A549 (cell line): ENCODE measurements around the gene APELA. TPM values are rescaled to one million over a fixed set of nuclear protein-coding genes. Genes with fewer than 3 reads are reported as not detected.
"Not testable (repeated sequence)": the region's sequence is repeated elsewhere in the genome, so short reads cannot be mapped to it uniquely, and the experiment has no call there.

Source experiments
- ATAC-seq, 2 experiments: fragments of 200-7000 bp in 1 of 2; fragments of >200 bp in 1 of 2; cut with Nextera tagmentation in 1 of 2; cut with Tn5 transposase in 1 of 2; 3 replicates each; pipeline versions ENCODE4 v1.8.0 to v1.9.1; 2018 to 2020; ENCODE audit warnings: mild to moderate bottlenecking in 1 of 2, moderate library complexity in 1 of 2
- CTCF ChIA-PET: fragments of 300-600 bp; sonication (Branson Sonifier 250); formaldehyde crosslinking; extraction: SDS; loops from one replicate; lab custom pipeline; 2021; ENCODE audit warnings: antibody characterized with exemption, inconsistent platforms; lab: Yijun Ruan, JAX
- POLR2A ChIA-PET: fragments of 350-600 bp; formaldehyde crosslinking; extraction: SDS; loops from one replicate; lab custom pipeline; 2021; ENCODE audit warnings: antibody characterized with exemption, inconsistent platforms; lab: Yijun Ruan, JAX
- DNase-seq, 2 experiments: peaks; one replicate each; pipeline versions ENCODE4 v3.0.0 to v3.0.0-alpha.2; 2011 to 2016; ENCODE audit warnings: low read depth in 1 of 2, low spot score in 1 of 2
- FAIRE-seq: peaks from 2 replicates; lab custom pipeline; 2011; peaks lifted over from hg19 to GRCh38; lab: Jason Lieb, UNC
- H3K27ac ChIP-seq, 2 experiments: fragments of >200 bp; sonication (Bioruptor Twin); formaldehyde crosslinking; 3 replicates each; pipeline ENCODE4 v1.5.1; 2016 to 2017
- H3K4me1 ChIP-seq: fragments of >200 bp; sonication (Bioruptor Twin); formaldehyde crosslinking; 3 replicates; pipeline ENCODE4 v1.6.1; 2016
- H3K4me2 ChIP-seq: fragments of >200 bp; sonication (Bioruptor Twin); formaldehyde crosslinking; 3 replicates; pipeline ENCODE4 v1.6.1; 2016
- H3K4me3 ChIP-seq: fragments of >200 bp; sonication (Bioruptor Twin); formaldehyde crosslinking; 3 replicates; pipeline ENCODE4 v1.5.1; 2016
- H3K9me3 ChIP-seq: fragments of >200 bp; sonication (Bioruptor Twin); formaldehyde crosslinking; 3 replicates; pipeline ENCODE4 v1.6.1; 2016
- BHLHE40 ChIP-seq: IDR thresholded peaks from 2 replicates; pipeline ENCODE4 v1.6.1; 2012; ENCODE audit warnings: low read depth, low read length, inconsistent platforms
- CBX2 ChIP-seq: fragments of 200-600 bp; sonication (generic); IDR thresholded peaks from 2 replicates; pipeline ENCODE4 v1.6.1; 2016; ENCODE audit warnings: low read depth, mild to moderate bottlenecking, borderline replicate concordance
- CEBPB ChIP-seq, 2 experiments: fragments of >200 bp in 1 of 2; sonication (Bioruptor Twin) in 1 of 2; formaldehyde crosslinking in 1 of 2; IDR thresholded peaks; 2 replicates each; pipeline ENCODE4 v1.6.1; 2012 to 2016
- CHD2 ChIP-seq: fragments of 150-350 bp; IDR thresholded peaks from 2 replicates; pipeline ENCODE4 v1.6.1; 2014; ENCODE audit warnings: low read length; ENCODE audit not compliant: partially characterized antibody
- CHD4 ChIP-seq: fragments of 200-600 bp; sonication (generic); IDR thresholded peaks from 2 replicates; pipeline ENCODE4 v1.6.1; 2016; ENCODE audit warnings: antibody characterized with exemption, mild to moderate bottlenecking, borderline replicate concordance
- EHF ChIP-seq: fragments of 250-450 bp; sonication (Bioruptor Pico); IDR thresholded peaks from 2 replicates; pipeline ENCODE4 v1.5.0; 2020; ENCODE audit warnings: mild to moderate bottlenecking
- EP300 ChIP-seq, 2 experiments: fragments of >200 bp; sonication (Bioruptor Twin); formaldehyde crosslinking; IDR thresholded peaks; 2 replicates in 1 of 2; 3 replicates in 1 of 2; pipeline ENCODE4 v1.6.1; 2016 to 2017
- FOSB ChIP-seq: fragments of 250-450 bp; sonication (Bioruptor Pico); IDR thresholded peaks from 2 replicates; pipeline ENCODE4 v1.5.0; 2020; ENCODE audit warnings: mild to moderate bottlenecking, moderate library complexity
- HEYL ChIP-seq: fragments of 250-450 bp; sonication (Bioruptor Pico); IDR thresholded peaks from 2 replicates; pipeline ENCODE4 v1.8.0; 2021; ENCODE audit warnings: mild to moderate bottlenecking, moderate library complexity
- HOXB5 ChIP-seq: fragments of 250-450 bp; sonication (Bioruptor Pico); IDR thresholded peaks from 2 replicates; pipeline ENCODE4 v1.5.0; 2020; ENCODE audit warnings: mild to moderate bottlenecking, moderate library complexity
- JUN ChIP-seq, 2 experiments: fragments of >200 bp; sonication (Bioruptor Twin); formaldehyde crosslinking; IDR thresholded peaks; 2 replicates in 1 of 2; 3 replicates in 1 of 2; pipeline ENCODE4 v1.6.1; 2016 to 2017
- KDM1A ChIP-seq: fragments of 200-600 bp; sonication (generic); IDR thresholded peaks from 2 replicates; pipeline ENCODE4 v1.6.1; 2016; ENCODE audit warnings: low read depth, mild to moderate bottlenecking
- MAFK ChIP-seq: fragments of 450-650 bp; IDR thresholded peaks from 2 replicates; pipeline ENCODE4 v1.6.1; 2014; ENCODE audit not compliant: partially characterized antibody
- MAZ ChIP-seq: fragments of 150-350 bp; IDR thresholded peaks from 2 replicates; pipeline ENCODE4 v1.6.1; 2014; ENCODE audit warnings: antibody characterized with exemption, low read depth, low read length, borderline replicate concordance
- MYC ChIP-seq: IDR thresholded peaks from 2 replicates; pipeline ENCODE4 v1.6.1; 2012; ENCODE audit warnings: mild to moderate bottlenecking, inconsistent platforms, low read length, improper control_type of control experiment, borderline replicate concordance
- NPAS2 ChIP-seq: fragments of 250-450 bp; sonication (Bioruptor Pico); IDR thresholded peaks from 2 replicates; pipeline ENCODE4 v1.8.0; 2022; ENCODE audit warnings: mild to moderate bottlenecking, moderate library complexity, borderline replicate concordance
- NR3C1 ChIP-seq: fragments of >200 bp; sonication (Bioruptor Twin); formaldehyde crosslinking; IDR thresholded peaks from 3 replicates; pipeline ENCODE4 v1.6.1; 2017
- POLR2A ChIP-seq: IDR thresholded peaks from 2 replicates; pipeline ENCODE4 v1.6.1; 2012; ENCODE audit warnings: mild to moderate bottlenecking, low read length
- POLR2AphosphoS2 ChIP-seq: conservative IDR thresholded peaks from 2 replicates; pipeline ENCODE4 v1.6.1; 2012; ENCODE audit warnings: low read length, improper control_type of control experiment, inconsistent platforms
- RAD21 ChIP-seq, 2 experiments: fragments of >200 bp in 1 of 2; sonication (Bioruptor Twin) in 1 of 2; formaldehyde crosslinking in 1 of 2; IDR thresholded peaks in 1 of 2; conservative IDR thresholded peaks in 1 of 2; 2 replicates in 1 of 2; 3 replicates in 1 of 2; pipeline ENCODE4 v1.6.1; 2012 to 2018; ENCODE audit warnings: inconsistent platforms in 1 of 2
- RARB ChIP-seq: fragments of 250-450 bp; sonication (Bioruptor Pico); IDR thresholded peaks from 2 replicates; pipeline ENCODE4 v1.8.0; 2021; ENCODE audit warnings: mild to moderate bottlenecking, moderate library complexity
- RNF2 ChIP-seq: fragments of 200-600 bp; sonication (generic); IDR thresholded peaks from 2 replicates; pipeline ENCODE4 v1.6.1; 2016; ENCODE audit warnings: low read depth, mild to moderate bottlenecking, antibody characterized with exemption, moderate library complexity, borderline replicate concordance
- SMC3 ChIP-seq: fragments of >200 bp; sonication (Bioruptor Twin); formaldehyde crosslinking; IDR thresholded peaks from 3 replicates; pipeline ENCODE4 v1.6.1; 2018; ENCODE audit warnings: inconsistent platforms
- TFCP2L1 ChIP-seq: fragments of 250-450 bp; sonication (Bioruptor Pico); IDR thresholded peaks from 2 replicates; pipeline ENCODE4 v1.5.0; 2021; ENCODE audit warnings: mild to moderate bottlenecking
- TP53 ChIP-seq: fragments of 250-450 bp; sonication (Bioruptor Pico); IDR thresholded peaks from 2 replicates; pipeline ENCODE4 v1.5.0; 2021; ENCODE audit warnings: mild to moderate bottlenecking, moderate library complexity
- ZC3H11A ChIP-seq: fragments of 450-650 bp; IDR thresholded peaks from 2 replicates; pipeline ENCODE4 v1.6.1; 2014; ENCODE audit warnings: antibody characterized with exemption, mild to moderate bottlenecking
- ZFP36 ChIP-seq: fragments of 450-650 bp; IDR thresholded peaks from 2 replicates; pipeline ENCODE4 v1.6.1; 2014; ENCODE audit warnings: borderline replicate concordance; ENCODE audit not compliant: partially characterized antibody
- WGBS: methylation state at CpG from one replicate; pipeline ENCODE4 v1.1.6; 2017; ENCODE audit errors: missing lambda C conversion rate; 5-methylcytosine and 5-hydroxymethylcytosine counted together
- polyA plus RNA-seq, 4 experiments: library from polyadenylated mRNA; depleted of rRNA in 3 of 4; stranded (reverse); fragments of >200 nt; fragmentation: RNase III in 1 of 4; extraction: RNeasy Plus Mini Kit Qiagen cat#74134 plus additional on column Dnase treatment in 1 of 4; gene quantifications; 2 replicates in 3 of 4; 3 replicates in 1 of 4; pipeline ENCODE4 v1.2.3, GENCODE V29; 2011 to 2017
- TF ChIP-seq, protein P1 (sequence below): fragments of >200 bp; sonication (Bioruptor Twin); formaldehyde crosslinking; IDR thresholded peaks from 2 replicates; pipeline ENCODE4 v1.6.1; 2016
- TF ChIP-seq, protein P2 (sequence below): fragments of 250-450 bp; sonication (Bioruptor Pico); IDR thresholded peaks from 2 replicates; pipeline ENCODE4 v1.5.0; 2020; ENCODE audit warnings: low read depth, mild to moderate bottlenecking, moderate library complexity
- TF ChIP-seq, protein P3 (sequence below): fragments of >200 bp; sonication (Bioruptor Twin); formaldehyde crosslinking; IDR thresholded peaks from 3 replicates; pipeline ENCODE4 v1.5.1; 2016
- TF ChIP-seq, protein P4 (sequence below): IDR thresholded peaks from 2 replicates; pipeline ENCODE4 v1.6.1; 2012

APELA gene
- polyA plus RNA-seq, 2 of the 4 experiments (the other 2 are of a cell fraction) = not detected

DNA sequence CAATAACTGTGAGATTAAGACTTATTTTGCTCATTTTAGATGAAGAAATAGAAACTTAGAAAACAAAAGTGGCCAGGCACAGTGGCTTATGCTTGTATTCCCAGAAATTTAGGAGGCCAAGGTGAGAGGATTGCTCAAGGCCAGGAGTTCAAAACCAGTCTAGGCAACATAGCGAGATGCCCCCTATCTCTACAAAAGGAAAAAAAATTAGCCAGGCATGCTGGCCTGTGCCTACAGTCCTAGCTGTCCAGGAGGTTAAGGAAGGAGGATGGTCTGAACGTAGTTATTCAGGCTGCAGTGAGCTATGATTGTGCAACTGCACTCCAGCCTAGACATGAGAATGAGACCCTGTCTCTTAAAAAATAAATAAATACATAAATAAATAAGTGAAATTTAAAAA lies 28.0 kb downstream of the APELA start:
- H3K27ac ChIP-seq = no peak overlapping the region
- ATAC-seq = no peak
- no peak for FAIRE-seq
- CTCF ChIA-PET = no interaction called here
- no peak overlapping the region for H3K4me2 ChIP-seq
- no peaks in the 10 kb centered on the region for H3K4me1 ChIP-seq
- 63% methylated on average over 2 of the region's 2 CpGs for WGBS
- H3K9me3 ChIP-seq = no peaks in the 10 kb centered on the region
- no peak overlapping the region for H3K4me3 ChIP-seq
- DNase-seq = no peak
- TF ChIP-seq MAZ = no peak
- no peak for TF ChIP-seq FOSB (CRISPR knock-in tag)
- no peak for TF ChIP-seq JUN (IDR thresholded peaks at IDR 0.05)
- TF ChIP-seq EP300 (IDR thresholded peaks at IDR 0.05) = no peak
- TF ChIP-seq CBX2 = no peak
- TF ChIP-seq NPAS2 (CRISPR knock-in tag) = no peak
- no peak for TF ChIP-seq POLR2A
- no peak for TF ChIP-seq RNF2
- TF ChIP-seq RAD21 (conservative IDR thresholded peaks at IDR 0.05 in 1 of 2, IDR thresholded peaks at IDR 0.05 in 1 of 2) = no peak
- TF ChIP-seq TP53 = no peak
- no peak for TF ChIP-seq MAFK
- no peak for TF ChIP-seq BHLHE40
- TF ChIP-seq CHD4 = no peak
- TF ChIP-seq HOXB5 (CRISPR knock-in tag) = no peak
- no peak for TF ChIP-seq ZC3H11A
- TF ChIP-seq KDM1A = no peak
- TF ChIP-seq TFCP2L1 = no peak
- TF ChIP-seq, all 56 proteins: peak for 0
- POLR2A ChIA-PET = no interaction called here

DNA sequence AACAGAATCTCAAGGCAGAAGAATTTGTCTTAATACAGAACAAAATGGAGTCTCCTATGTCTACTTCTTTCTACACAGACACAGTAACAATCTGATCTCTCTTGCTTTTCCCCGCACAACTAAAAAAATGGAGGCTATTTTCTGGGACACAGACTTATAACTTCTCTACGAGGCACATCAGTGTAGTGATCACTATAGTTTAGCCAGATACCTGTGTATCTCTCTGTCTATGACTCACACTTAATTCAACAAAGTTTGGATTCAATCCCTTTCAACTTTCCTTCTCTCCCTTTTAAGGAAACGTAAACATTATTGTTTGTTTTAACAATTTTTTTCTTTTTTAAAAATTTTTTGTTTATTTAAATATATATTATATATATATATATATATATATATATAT lies 29.4 kb downstream of the APELA start:
- Histone ChIP-seq H3K4me2 (no peak overlapping the region), H3K27ac (no peak overlapping the region), H3K4me1 (no peaks in the 10 kb centered on the region)
- ATAC-seq = no peak
- FAIRE-seq = no peak
- ChIA-PET POLR2A (no interaction called here), CTCF (no interaction called here)
- DNase-seq = no peak
- WGBS = 33% methylated on average over 3 of the region's 3 CpGs
- TF ChIP-seq MAFK = no peak
- TF ChIP-seq, protein P1, sequence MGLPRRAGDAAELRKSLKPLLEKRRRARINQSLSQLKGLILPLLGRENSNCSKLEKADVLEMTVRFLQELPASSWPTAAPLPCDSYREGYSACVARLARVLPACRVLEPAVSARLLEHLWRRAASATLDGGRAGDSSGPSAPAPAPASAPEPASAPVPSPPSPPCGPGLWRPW = no peak
- TF ChIP-seq TP53 = no peak
- TF ChIP-seq BHLHE40 = no peak
- TF ChIP-seq NR3C1 = no peak
- TF ChIP-seq CHD2 = no peak
- TF ChIP-seq SMC3 = no peak
- TF ChIP-seq CHD4 = no peak
- TF ChIP-seq POLR2A = no peak
- TF ChIP-seq, protein P2, sequence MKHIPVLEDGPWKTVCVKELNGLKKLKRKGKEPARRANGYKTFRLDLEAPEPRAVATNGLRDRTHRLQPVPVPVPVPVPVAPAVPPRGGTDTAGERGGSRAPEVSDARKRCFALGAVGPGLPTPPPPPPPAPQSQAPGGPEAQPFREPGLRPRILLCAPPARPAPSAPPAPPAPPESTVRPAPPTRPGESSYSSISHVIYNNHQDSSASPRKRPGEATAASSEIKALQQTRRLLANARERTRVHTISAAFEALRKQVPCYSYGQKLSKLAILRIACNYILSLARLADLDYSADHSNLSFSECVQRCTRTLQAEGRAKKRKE (CRISPR knock-in tag) = no peak
- no peak for TF ChIP-seq MYC
- TF ChIP-seq, all 56 proteins: peak for 0
- no peaks in the 10 kb centered on the region for H3K9me3 ChIP-seq
- no peak overlapping the region for H3K4me3 ChIP-seq

- H3K4me2 ChIP-seq, POLR2A ChIA-PET, FAIRE-seq, H3K4me3 ChIP-seq, H3K4me1 ChIP-seq, H3K27ac ChIP-seq, CTCF ChIA-PET, ATAC-seq, DNase-seq, H3K9me3 ChIP-seq: not testable (repeated sequence)
- 64% methylated on average over 2 of the region's 2 CpGs for WGBS
Observed at GRCh38 chr4:164913506-164913905, 36.5 kb downstream of the APELA start.

DNA sequence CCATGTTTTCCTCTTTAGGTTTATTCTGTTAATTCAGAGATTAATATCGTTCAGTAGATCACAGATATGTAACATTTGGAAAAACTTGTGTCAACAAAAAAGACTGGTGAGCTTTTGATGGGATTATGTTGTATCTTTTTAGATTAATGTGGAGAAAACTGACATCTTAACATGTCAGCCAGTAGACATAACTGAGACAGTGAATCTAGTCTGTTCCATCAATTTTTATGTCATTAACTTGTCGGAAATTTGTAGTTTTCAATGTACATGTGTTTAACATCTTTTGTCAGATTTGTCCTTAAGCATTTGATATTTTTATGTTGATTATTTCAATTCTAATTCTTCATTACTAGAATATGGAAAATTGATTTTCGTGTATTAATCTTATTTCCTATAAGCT lies 42.0 kb downstream of the APELA start:
- ATAC-seq = no peak
- no peak for FAIRE-seq
- Histone ChIP-seq H3K9me3 (no peaks in the 10 kb centered on the region), H3K27ac (no peak overlapping the region), H3K4me2 (no peak overlapping the region), H3K4me3 (no peak overlapping the region), H3K4me1 (no peaks in the 10 kb centered on the region)
- WGBS = 21% methylated on average over 3 of the region's 3 CpGs
- POLR2A ChIA-PET = no interaction called here
- DNase-seq = no peak
- CTCF ChIA-PET = no interaction called here
- TF ChIP-seq, protein P3, sequence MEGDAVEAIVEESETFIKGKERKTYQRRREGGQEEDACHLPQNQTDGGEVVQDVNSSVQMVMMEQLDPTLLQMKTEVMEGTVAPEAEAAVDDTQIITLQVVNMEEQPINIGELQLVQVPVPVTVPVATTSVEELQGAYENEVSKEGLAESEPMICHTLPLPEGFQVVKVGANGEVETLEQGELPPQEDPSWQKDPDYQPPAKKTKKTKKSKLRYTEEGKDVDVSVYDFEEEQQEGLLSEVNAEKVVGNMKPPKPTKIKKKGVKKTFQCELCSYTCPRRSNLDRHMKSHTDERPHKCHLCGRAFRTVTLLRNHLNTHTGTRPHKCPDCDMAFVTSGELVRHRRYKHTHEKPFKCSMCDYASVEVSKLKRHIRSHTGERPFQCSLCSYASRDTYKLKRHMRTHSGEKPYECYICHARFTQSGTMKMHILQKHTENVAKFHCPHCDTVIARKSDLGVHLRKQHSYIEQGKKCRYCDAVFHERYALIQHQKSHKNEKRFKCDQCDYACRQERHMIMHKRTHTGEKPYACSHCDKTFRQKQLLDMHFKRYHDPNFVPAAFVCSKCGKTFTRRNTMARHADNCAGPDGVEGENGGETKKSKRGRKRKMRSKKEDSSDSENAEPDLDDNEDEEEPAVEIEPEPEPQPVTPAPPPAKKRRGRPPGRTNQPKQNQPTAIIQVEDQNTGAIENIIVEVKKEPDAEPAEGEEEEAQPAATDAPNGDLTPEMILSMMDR = no peak
- TF ChIP-seq EHF (CRISPR knock-in tag) (no peak), ZFP36 (no peak), POLR2AphosphoS2 (no peak), NR3C1 (no peak), HOXB5 (CRISPR knock-in tag) (no peak), CEBPB (IDR thresholded peaks at IDR 0.05) (no peak), RARB (no peak), JUN (IDR thresholded peaks at IDR 0.05) (no peak), HEYL (CRISPR knock-in tag) (no peak)
- TF ChIP-seq, protein P4, sequence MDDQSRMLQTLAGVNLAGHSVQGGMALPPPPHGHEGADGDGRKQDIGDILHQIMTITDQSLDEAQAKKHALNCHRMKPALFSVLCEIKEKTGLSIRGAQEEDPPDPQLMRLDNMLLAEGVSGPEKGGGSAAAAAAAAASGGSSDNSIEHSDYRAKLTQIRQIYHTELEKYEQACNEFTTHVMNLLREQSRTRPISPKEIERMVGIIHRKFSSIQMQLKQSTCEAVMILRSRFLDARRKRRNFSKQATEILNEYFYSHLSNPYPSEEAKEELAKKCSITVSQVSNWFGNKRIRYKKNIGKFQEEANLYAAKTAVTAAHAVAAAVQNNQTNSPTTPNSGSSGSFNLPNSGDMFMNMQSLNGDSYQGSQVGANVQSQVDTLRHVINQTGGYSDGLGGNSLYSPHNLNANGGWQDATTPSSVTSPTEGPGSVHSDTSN = no peak
